PC-9 (cell line): ENCODE measurements around the gene CD300C. TPM values are rescaled to one million over a fixed set of nuclear protein-coding genes. Genes with fewer than 3 reads are reported as not detected.

Experiments
- BruUV-seq: library from RNA; stranded (reverse); fragments of 400-500 nt; replicated peaks from 2 replicates; lab custom pipeline; 2021; lab: Mats Ljungman, UMichigan
- CTCF ChIA-PET: fragments of 300-600 bp; sonication (Branson Sonifier 250); formaldehyde crosslinking; loops from one replicate; lab custom pipeline; 2022; ENCODE audit warnings: antibody characterized with exemption; lab: Charles Lee
- POLR2A ChIA-PET: fragments of 300-600 bp; sonication (Branson Sonifier 250); formaldehyde crosslinking; loops from one replicate; lab custom pipeline; 2022; ENCODE audit warnings: antibody characterized with exemption; ENCODE audit not compliant: unreplicated experiment; lab: Charles Lee
- DNase-seq, 2 experiments: peaks; one replicate each; pipeline versions ENCODE4 v3.0.0 to v3.0.0-alpha.2; 2015 to 2022; ENCODE audit warnings: mixed read lengths in 1 of 2
- H2AFZ ChIP-seq: fragments of 200-600 bp; sonication (generic); 2 replicates; pipeline ENCODE4 v1.8.1; 2017; ENCODE audit warnings: antibody characterized with exemption
- H3F3A ChIP-seq: fragments of 200-600 bp; sonication (generic); 2 replicates; pipeline ENCODE4 v1.8.1; 2017; ENCODE audit warnings: antibody characterized with exemption, mild to moderate bottlenecking, low read depth; ENCODE audit not compliant: insufficient read depth
- H3K27ac ChIP-seq: fragments of 200-600 bp; sonication (generic); 2 replicates; pipeline ENCODE4 v1.6.1; 2016; ENCODE audit warnings: mixed run types
- H3K27me3 ChIP-seq: fragments of 200-600 bp; sonication (generic); 2 replicates; pipeline ENCODE4 v1.6.1; 2016; ENCODE audit warnings: low read depth, mixed run types; ENCODE audit not compliant: insufficient read depth
- H3K36me3 ChIP-seq: fragments of 200-600 bp; sonication (generic); 2 replicates; pipeline ENCODE4 v1.6.1; 2016; ENCODE audit warnings: low read depth, mixed run types
- H3K4me1 ChIP-seq: fragments of 200-600 bp; sonication (generic); replicated peaks from 2 replicates; pipeline ENCODE4 v1.6.1; 2016; ENCODE audit warnings: mixed run types; ENCODE audit not compliant: insufficient read depth
- H3K4me2 ChIP-seq: fragments of 200-600 bp; sonication (generic); 2 replicates; pipeline ENCODE4 v1.6.1; 2017; ENCODE audit warnings: mixed run types
- H3K4me3 ChIP-seq: fragments of 200-600 bp; sonication (generic); 2 replicates; pipeline ENCODE4 v1.6.1; 2016; ENCODE audit warnings: mixed run types
- H3K79me2 ChIP-seq: fragments of 200-600 bp; sonication (generic); 2 replicates; pipeline ENCODE4 v1.6.1; 2017; ENCODE audit warnings: low read depth, mixed run types
- H3K9me2 ChIP-seq: fragments of 200-600 bp; sonication (generic); 2 replicates; pipeline ENCODE4 v1.8.1; 2017; ENCODE audit warnings: mild to moderate bottlenecking; ENCODE audit not compliant: insufficient read depth
- H3K9me3 ChIP-seq: fragments of 200-600 bp; sonication (generic); 2 replicates; pipeline ENCODE4 v1.8.1; 2016; ENCODE audit warnings: low read depth; ENCODE audit not compliant: insufficient read depth
- H4K20me1 ChIP-seq: fragments of 200-600 bp; sonication (generic); 2 replicates; pipeline ENCODE4 v1.8.1; 2017; ENCODE audit not compliant: insufficient read depth
- EZH2 ChIP-seq: fragments of 200-600 bp; sonication (generic); IDR thresholded peaks from 2 replicates; pipeline ENCODE4 v1.8.0; 2017; ENCODE audit warnings: antibody characterized with exemption, low read depth
- intact Hi-C: fragments of 100-400 bp; cut with micrococcal nuclease; formaldehyde crosslinking; loops from one replicate; pipeline ENCODE4 v1.10.0; 2022; ENCODE audit not compliant: unreplicated experiment
- total RNA-seq: library from RNA; stranded (reverse); gene quantifications from 2 replicates; pipeline ENCODE4 v1.2.3, GENCODE V29; 2021
- TF ChIP-seq, protein P1 (sequence below): fragments of 200-600 bp; sonication (generic); conservative IDR thresholded peaks from 2 replicates; pipeline ENCODE4 v1.6.1; 2017; ENCODE audit warnings: mixed run types, antibody characterized with exemption, mild to moderate bottlenecking, moderate library complexity

CD300C gene
- total RNA-seq, 1 experiment from 2014 or later, result not detected

DNA sequence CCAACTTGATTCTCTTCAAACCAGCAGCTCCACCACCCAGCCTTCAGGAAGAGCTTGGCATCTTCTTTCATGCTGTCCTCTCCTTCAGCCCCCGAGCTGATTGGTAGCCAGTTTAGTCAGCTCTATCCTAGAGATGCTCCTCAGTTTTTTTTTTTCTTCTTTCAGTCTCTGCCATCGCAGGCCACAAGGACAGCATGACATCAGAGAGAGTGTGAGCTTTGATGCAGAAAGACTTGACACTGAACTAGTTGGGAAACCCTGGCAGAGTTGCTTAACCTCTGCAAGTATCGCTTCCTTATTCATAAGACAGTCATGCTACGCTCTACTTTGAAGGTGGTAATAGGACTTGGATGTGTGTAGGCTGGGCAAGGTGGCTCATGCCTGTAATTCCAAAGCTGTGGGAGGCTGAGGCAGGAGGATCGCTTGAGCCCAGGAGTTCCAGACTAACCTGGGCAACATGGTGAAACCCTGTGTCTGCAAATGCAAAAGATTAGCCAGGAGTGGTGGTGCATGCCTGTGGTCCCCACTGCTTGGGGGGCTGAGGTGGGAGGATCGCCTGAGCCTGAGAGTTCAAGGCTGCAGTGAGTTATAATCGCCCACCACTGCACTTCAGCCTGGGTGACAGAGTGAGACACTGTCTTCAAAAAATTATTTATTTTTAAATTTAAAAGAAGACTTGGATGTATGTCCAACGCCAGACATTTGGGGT is 17.3 kb downstream of the CD300C start:
- Histone ChIP-seq H3K36me3 (no peaks in the 10 kb centered on the region), H3K4me1 (no peaks in the 10 kb centered on the region), H2AFZ (no peak overlapping the region), H3K27me3 (peaks cover 98% of the 10 kb centered on the region), H3K79me2 (no peaks in the 10 kb centered on the region), H3K27ac (no peak overlapping the region), H3K9me2 (no peaks in the 10 kb centered on the region), H4K20me1 (no peaks in the 10 kb centered on the region), H3K9me3 (no peaks in the 10 kb centered on the region), H3F3A (no peaks in the 10 kb centered on the region), H3K4me3 (no peak overlapping the region), H3K4me2 (no peak overlapping the region)
- BruUV-seq, result no TSS peak
- CTCF ChIA-PET, result no interaction called here
- DNase-seq, result no peak
- TF ChIP-seq, protein P1, sequence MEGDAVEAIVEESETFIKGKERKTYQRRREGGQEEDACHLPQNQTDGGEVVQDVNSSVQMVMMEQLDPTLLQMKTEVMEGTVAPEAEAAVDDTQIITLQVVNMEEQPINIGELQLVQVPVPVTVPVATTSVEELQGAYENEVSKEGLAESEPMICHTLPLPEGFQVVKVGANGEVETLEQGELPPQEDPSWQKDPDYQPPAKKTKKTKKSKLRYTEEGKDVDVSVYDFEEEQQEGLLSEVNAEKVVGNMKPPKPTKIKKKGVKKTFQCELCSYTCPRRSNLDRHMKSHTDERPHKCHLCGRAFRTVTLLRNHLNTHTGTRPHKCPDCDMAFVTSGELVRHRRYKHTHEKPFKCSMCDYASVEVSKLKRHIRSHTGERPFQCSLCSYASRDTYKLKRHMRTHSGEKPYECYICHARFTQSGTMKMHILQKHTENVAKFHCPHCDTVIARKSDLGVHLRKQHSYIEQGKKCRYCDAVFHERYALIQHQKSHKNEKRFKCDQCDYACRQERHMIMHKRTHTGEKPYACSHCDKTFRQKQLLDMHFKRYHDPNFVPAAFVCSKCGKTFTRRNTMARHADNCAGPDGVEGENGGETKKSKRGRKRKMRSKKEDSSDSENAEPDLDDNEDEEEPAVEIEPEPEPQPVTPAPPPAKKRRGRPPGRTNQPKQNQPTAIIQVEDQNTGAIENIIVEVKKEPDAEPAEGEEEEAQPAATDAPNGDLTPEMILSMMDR, result no peak
- TF ChIP-seq EZH2, result no peak
- intact Hi-C loops, result no loop called here
- POLR2A ChIA-PET, result no interaction called here

DNA sequence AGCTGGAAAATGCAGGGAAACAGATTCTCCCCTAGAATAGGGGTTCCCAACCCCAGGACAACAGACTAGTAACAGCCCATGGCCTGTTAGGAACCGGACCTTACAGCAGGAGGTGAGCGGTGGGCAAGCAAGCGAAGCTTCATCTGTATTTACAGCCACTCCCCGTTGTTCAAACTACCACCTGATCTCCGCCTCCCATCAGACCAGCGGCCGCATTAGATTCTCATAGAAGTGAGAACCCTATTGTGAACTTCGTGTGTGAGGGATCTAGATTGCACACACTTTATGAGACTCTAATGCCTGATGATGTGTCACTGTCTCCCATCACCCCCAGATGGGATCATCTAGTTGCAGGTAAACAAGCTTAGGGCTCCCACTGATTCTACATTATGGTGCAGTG is 18.2 kb downstream of the CD300C start:
- intact Hi-C loops, result no loop called here
- Histone ChIP-seq H3K4me2 (no peak overlapping the region), H2AFZ (no peak overlapping the region), H4K20me1 (no peaks in the 10 kb centered on the region), H3K36me3 (no peaks in the 10 kb centered on the region), H3K9me3 (no peaks in the 10 kb centered on the region), H3K4me1 (no peaks in the 10 kb centered on the region), H3F3A (no peaks in the 10 kb centered on the region), H3K79me2 (no peaks in the 10 kb centered on the region), H3K9me2 (no peaks in the 10 kb centered on the region), H3K27ac (no peak overlapping the region), H3K27me3 (peaks cover 98% of the 10 kb centered on the region), H3K4me3 (no peak overlapping the region)
- DNase-seq, result no peak
- CTCF ChIA-PET, result no interaction called here
- TF ChIP-seq, protein P1, result no peak
- TF ChIP-seq EZH2, result no peak
- no TSS peak for BruUV-seq
- POLR2A ChIA-PET, result no interaction called here

DNA sequence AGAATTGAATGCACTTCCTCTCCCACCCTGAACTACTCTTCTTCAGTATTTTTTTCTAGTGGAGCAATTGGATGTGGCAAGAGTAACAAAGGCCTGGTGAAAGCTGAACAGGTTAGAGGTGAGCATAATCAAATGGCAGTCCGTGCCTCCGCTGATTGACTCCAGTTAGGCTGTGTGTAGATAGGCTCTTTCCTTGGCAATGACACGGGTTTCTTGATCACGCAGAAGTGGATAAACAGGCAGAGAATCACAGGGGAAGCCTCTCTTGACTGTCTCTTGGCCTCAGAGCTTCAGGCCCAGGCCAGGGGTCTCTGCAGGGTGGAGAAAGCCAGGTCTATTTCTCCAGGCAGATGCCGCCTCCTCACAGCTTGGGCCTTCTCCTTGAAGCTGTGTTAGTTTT is 18.8 kb downstream of the CD300C start:
- ChIA-PET POLR2A (interaction anchor here (0.6 kb wide), 1 partner anchor 364 kb away, joined by 14 read pairs; no protein-coding TSS in a partner anchor), CTCF (interaction anchor here (0.6 kb wide), 1 partner anchor 147 kb away, joined by 5 read pairs; no protein-coding TSS in a partner anchor)
- intact Hi-C loops, result no loop called here
- Histone ChIP-seq H3K4me1 (no peaks in the 10 kb centered on the region), H3K9me2 (no peaks in the 10 kb centered on the region), H4K20me1 (no peaks in the 10 kb centered on the region), H3K36me3 (no peaks in the 10 kb centered on the region), H3F3A (no peaks in the 10 kb centered on the region), H3K79me2 (no peaks in the 10 kb centered on the region), H3K4me3 (no peak overlapping the region), H3K9me3 (no peaks in the 10 kb centered on the region), H3K4me2 (no peak overlapping the region), H3K27ac (no peak overlapping the region), H2AFZ (no peak overlapping the region), H3K27me3 (peaks cover 98% of the 10 kb centered on the region)
- TF ChIP-seq EZH2, result no peak
- TF ChIP-seq, protein P1, result no peak
- BruUV-seq, result no TSS peak
- no peak for DNase-seq
